Mesodermal cell (in vitro differentiated cells): ENCODE results near the gene DCAF10.
"Not testable (repeated sequence)": the region's sequence is repeated elsewhere in the genome, so short reads cannot be mapped to it uniquely, and the experiment has no call there.

Source experiments
- H3K27ac ChIP-seq: 2 replicates; pipeline ENCODE4 v1.7.0; 2013; ENCODE audit warnings: mild to moderate bottlenecking, low read depth, low read length, moderate library complexity; ENCODE audit not compliant: severe bottlenecking
- H3K36me3 ChIP-seq: 2 replicates; pipeline ENCODE4 v1.7.1; 2013; ENCODE audit warnings: mild to moderate bottlenecking, low read length, moderate library complexity; ENCODE audit not compliant: control insufficient read depth, insufficient read depth
- H3K4me1 ChIP-seq: one replicate; pipeline ENCODE4 v1.7.1; 2013; ENCODE audit warnings: mild to moderate bottlenecking, low read length; ENCODE audit not compliant: insufficient read depth, control insufficient read depth, poor library complexity, severe bottlenecking
- H3K4me3 ChIP-seq: 2 replicates; pipeline ENCODE4 v1.7.0; 2013; ENCODE audit warnings: low read length, control low read depth, mild to moderate bottlenecking; ENCODE audit not compliant: insufficient read depth, poor library complexity, severe bottlenecking; ENCODE audit errors: extremely low read depth
- H3K9me3 ChIP-seq: 2 replicates; pipeline ENCODE4 v1.7.1; 2013; ENCODE audit warnings: mild to moderate bottlenecking, low read length, moderate library complexity; ENCODE audit not compliant: control insufficient read depth
- WGBS, 2 experiments: methylation state at CpG; one replicate each; pipeline ENCODE4 v1.1.5; 2013; ENCODE audit warnings: missing lambda C conversion rate in 2 of 2; ENCODE audit not compliant: insufficient coverage in 2 of 2; 5-methylcytosine and 5-hydroxymethylcytosine counted together

Gene DCAF10

GRCh38 chr9:37908698-37909186 is 108.1 kb downstream of the DCAF10 start:
- H3K4me1 ChIP-seq = peaks cover 12% of the 10 kb centered on the region
- no peaks in the 10 kb centered on the region for H3K36me3 ChIP-seq
- no peak overlapping the region for H3K27ac ChIP-seq
- no peak overlapping the region for H3K4me3 ChIP-seq
- H3K9me3 ChIP-seq = no peaks in the 10 kb centered on the region
- WGBS, 2 experiments = 97 to 100% methylated on average over 2 to 3 of the region's 4 CpGs

- Histone ChIP-seq H3K4me3 (no peak overlapping the region), H3K4me1 (peaks cover 17% of the 10 kb centered on the region), H3K36me3 (no peaks in the 10 kb centered on the region), H3K9me3 (no peaks in the 10 kb centered on the region), H3K27ac (no peak overlapping the region)
- 87 to 100% methylated on average over 2 of the region's 3 CpGs for WGBS, 2 experiments
These were observed 108.7 kb downstream of the DCAF10 start for GRCh38 chr9:37909326-37909725.

- 90 to 95% methylated on average over 4 of the region's 5 CpGs for WGBS, 2 experiments
- H3K36me3 ChIP-seq, H3K4me3 ChIP-seq, H3K27ac ChIP-seq, H3K9me3 ChIP-seq: not testable (repeated sequence)
- peaks cover 16% of the 10 kb centered on the region for H3K4me1 ChIP-seq
These were observed 109.2 kb downstream of the DCAF10 start for GRCh38 chr9:37909836-37910235.

DNA sequence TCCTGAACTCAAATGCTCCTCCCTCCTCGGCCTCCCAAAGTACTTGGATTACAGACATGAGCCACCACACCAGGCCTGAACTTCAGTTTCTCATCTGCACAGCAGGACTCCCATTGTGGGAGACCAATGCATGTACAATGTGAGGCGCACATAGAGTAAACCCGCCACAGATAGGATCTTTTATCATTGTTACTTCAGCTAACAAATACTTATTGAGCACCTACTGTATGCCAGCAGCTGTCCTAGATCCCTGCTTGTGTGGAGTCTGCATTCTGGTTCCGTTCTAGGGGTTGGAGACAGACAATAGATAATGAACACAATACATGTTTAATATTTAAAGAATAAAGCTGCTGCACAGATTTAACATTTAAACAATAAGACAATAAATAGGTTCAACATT is 109.7 kb downstream of the DCAF10 start:
- Histone ChIP-seq H3K4me3 (no peak overlapping the region), H3K9me3 (no peaks in the 10 kb centered on the region), H3K4me1 (peaks cover 14% of the 10 kb centered on the region), H3K36me3 (no peaks in the 10 kb centered on the region), H3K27ac (no peak overlapping the region)
- 97 to 100% methylated on average over 2 to 3 of the region's 4 CpGs for WGBS, 2 experiments

- peaks cover 14% of the 10 kb centered on the region for H3K4me1 ChIP-seq
- no peaks in the 10 kb centered on the region for H3K9me3 ChIP-seq
- H3K36me3 ChIP-seq = peaks cover 5% of the 10 kb centered on the region
- WGBS, 2 experiments = 86 to 93% methylated on average over 3 to 6 of the region's 6 CpGs
- H3K27ac ChIP-seq = no peak overlapping the region
- no peak overlapping the region for H3K4me3 ChIP-seq
These were observed 110.7 kb downstream of the DCAF10 start for GRCh38 chr9:37911271-37911681.

DNA sequence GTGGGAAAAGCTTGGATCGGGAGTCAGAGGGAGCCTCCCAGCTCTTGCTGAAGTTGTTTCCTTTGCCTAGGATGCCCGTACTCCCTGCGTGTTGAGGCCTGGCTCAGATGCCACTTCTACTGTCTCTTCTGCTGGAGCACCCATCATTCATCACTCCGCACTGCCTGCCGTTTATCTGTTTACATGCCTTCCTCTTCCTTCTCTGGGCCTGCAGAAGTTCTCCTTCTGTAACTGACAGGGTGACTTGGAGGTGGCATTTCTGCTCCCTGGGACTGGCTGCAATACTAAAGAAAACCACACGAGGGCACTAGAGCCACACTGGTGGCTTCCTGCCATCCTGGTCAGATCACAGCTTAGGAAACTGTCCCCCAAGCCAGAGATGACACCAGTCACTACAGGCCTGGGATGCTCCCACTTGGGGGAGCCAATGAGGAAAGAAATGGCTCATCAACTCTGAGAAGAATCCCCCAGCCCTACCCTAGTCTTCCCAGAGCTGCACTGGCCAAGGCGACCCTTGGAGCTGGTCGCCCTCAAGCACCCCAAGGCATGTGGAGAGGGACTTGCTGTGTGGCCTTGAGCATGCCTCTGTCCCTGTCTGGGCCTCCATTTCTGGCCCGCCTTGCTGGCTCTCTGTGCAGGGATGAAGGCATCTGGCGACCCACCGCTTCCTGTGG is 113.0 kb downstream of the DCAF10 start:
- WGBS, 2 experiments = 62 to 68% methylated on average over 8 to 9 of the region's 11 CpGs
- peak overlapping the region; percentile 36 for H3K27ac ChIP-seq
- H3K36me3 ChIP-seq = peaks cover 18% of the 10 kb centered on the region
- peaks cover 13% of the 10 kb centered on the region for H3K4me1 ChIP-seq
- H3K9me3 ChIP-seq = no peaks in the 10 kb centered on the region
- no peak overlapping the region for H3K4me3 ChIP-seq

DNA sequence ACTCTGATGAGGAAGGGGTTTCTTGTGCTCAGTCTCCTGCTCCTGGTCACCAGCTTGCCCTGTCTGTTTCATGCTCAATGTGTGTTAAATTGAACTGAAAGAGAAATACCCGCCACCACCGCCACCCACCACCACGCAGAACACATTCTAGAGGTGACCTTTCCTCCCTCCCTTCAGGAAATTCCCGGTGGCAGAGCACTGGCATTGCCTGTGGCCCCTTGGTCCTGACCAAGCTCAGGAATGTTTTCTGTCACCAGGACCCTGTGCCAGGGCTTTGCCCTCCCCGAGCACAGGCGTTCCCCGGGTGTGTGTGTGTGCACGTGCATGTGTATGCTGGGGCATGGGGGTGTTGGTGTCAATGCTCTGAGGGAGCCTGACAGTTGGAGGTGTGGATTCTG is 113.6 kb downstream of the DCAF10 start:
- WGBS, 2 experiments = 93 to 100% methylated on average over 2 to 4 of the region's 8 CpGs
- peaks cover 8% of the 10 kb centered on the region for H3K4me1 ChIP-seq
- no peaks in the 10 kb centered on the region for H3K9me3 ChIP-seq
- H3K4me3 ChIP-seq = no peak overlapping the region
- H3K27ac ChIP-seq = no peak overlapping the region
- H3K36me3 ChIP-seq = peaks cover 23% of the 10 kb centered on the region

DNA sequence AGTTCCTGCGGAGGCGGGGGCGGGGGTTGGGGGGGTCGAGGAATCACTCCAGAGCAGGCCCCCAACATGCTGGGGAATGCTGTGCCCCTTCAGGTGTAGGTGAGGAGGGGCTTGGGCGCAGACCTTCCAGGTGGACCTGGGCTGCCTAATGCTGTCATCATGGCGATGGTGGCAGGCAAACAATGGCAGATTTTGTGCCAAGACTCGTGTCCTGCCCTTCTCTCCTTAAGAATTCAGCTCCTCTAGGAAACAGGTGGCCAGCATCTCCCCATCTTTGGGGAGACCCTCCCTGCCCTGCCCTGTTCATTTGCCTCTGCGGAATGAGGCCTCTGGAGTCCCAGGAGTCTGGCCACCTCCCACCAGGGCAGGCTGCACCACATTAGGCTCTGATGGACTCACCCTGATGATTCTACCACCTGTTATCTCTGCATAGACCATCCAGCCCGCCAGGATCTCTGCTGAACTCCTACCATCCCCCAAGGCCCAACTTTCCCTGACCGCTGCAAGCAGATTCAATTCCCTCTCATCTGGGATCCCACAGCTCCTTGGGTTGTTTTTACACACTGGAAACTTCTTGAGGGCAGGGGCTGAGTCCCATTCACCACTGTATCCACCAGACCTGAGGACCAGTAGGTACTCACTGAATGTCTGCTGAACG is 114.2 kb downstream of the DCAF10 start:
- peaks cover 8% of the 10 kb centered on the region for H3K4me1 ChIP-seq
- no peak overlapping the region for H3K4me3 ChIP-seq
- 89 to 92% methylated on average over 9 to 11 of the region's 11 CpGs for WGBS, 2 experiments
- H3K36me3 ChIP-seq = peaks cover 28% of the 10 kb centered on the region
- no peak overlapping the region for H3K27ac ChIP-seq
- no peaks in the 10 kb centered on the region for H3K9me3 ChIP-seq

- Histone ChIP-seq H3K4me3 (no peak overlapping the region), H3K9me3 (no peaks in the 10 kb centered on the region), H3K27ac (no peak overlapping the region), H3K36me3 (peaks cover 34% of the 10 kb centered on the region), H3K4me1 (peaks cover 8% of the 10 kb centered on the region)
- WGBS, 2 experiments = 94% methylated on average over 14 of the region's 14 CpGs
These were observed 115.4 kb downstream of the DCAF10 start for GRCh38 chr9:37915911-37916470.

- H3K4me1 ChIP-seq = peaks cover 10% of the 10 kb centered on the region
- peak overlapping the region; percentile 13 for H3K27ac ChIP-seq
- H3K36me3 ChIP-seq = peaks cover 41% of the 10 kb centered on the region
- H3K9me3 ChIP-seq = no peaks in the 10 kb centered on the region
- 91 to 97% methylated on average over 16 of the region's 18 CpGs for WGBS, 2 experiments
- H3K4me3 ChIP-seq = no peak overlapping the region
These were observed 116.1 kb downstream of the DCAF10 start for GRCh38 chr9:37916471-37917312.
